WTC11 (cell line): ENCODE measurements around the gene SNRPD3. TPM values are rescaled to one million over a fixed set of nuclear protein-coding genes. Genes with fewer than 3 reads are reported as not detected.

ENCODE experiments used
- ATAC-seq: fragments of 200-7000 bp; cut with Tn5 transposase; 2 replicates; pipeline ENCODE4 v1.10.0; 2021; ENCODE audit warnings: mild to moderate bottlenecking, moderate library complexity
- CTCF ChIA-PET: fragments of 300-600 bp; sonication (Branson Sonifier 250); formaldehyde crosslinking; loops from one replicate; lab custom pipeline; 2021; ENCODE audit warnings: antibody characterized with exemption; lab: Charles Lee
- POLR2A ChIA-PET: fragments of 350-600 bp; sonication (Branson Sonifier 250); formaldehyde crosslinking; loops from one replicate; lab custom pipeline; 2021; ENCODE audit warnings: antibody characterized with exemption; lab: Charles Lee
- DNase-seq: peaks from one replicate; pipeline ENCODE4 v3.0.0; 2021; ENCODE audit warnings: low spot score
- H3K27ac Mint-ChIP-seq: 2 replicates; pipeline ENCODE4 v1.8.0; 2021; ENCODE audit warnings: mixed read lengths
- H3K27me3 Mint-ChIP-seq: 2 replicates; pipeline ENCODE4 v1.8.0; 2021; ENCODE audit warnings: low read depth, mild to moderate bottlenecking, moderate library complexity, mixed read lengths
- H3K36me3 Mint-ChIP-seq: 2 replicates; pipeline ENCODE4 v1.8.0; 2021; ENCODE audit warnings: mixed read lengths
- H3K4me1 Mint-ChIP-seq: 2 replicates; pipeline ENCODE4 v1.8.0; 2022; ENCODE audit warnings: mixed read lengths
- H3K4me3 Mint-ChIP-seq: 2 replicates; pipeline ENCODE4 v1.8.0; 2021; ENCODE audit warnings: mild to moderate bottlenecking, moderate library complexity, mixed read lengths
- H3K9me3 Mint-ChIP-seq: 2 replicates; pipeline ENCODE4 v1.8.0; 2021; ENCODE audit warnings: mixed read lengths
- AFF4 ChIP-seq: sonication (generic); formaldehyde crosslinking; IDR thresholded peaks from 2 replicates; pipeline ENCODE4 v1.8.1; 2023; ENCODE audit warnings: mild to moderate bottlenecking, missing genetic modification reagents, borderline replicate concordance
- CREM ChIP-seq: sonication (generic); formaldehyde crosslinking; IDR thresholded peaks from 2 replicates; pipeline ENCODE4 v1.8.1; 2022; ENCODE audit warnings: mild to moderate bottlenecking, missing genetic modification reagents, moderate library complexity
- CTCF ChIP-seq: fragments of 200-600 bp; IDR thresholded peaks from 2 replicates; pipeline ENCODE4 v1.8.0; 2022; ENCODE audit warnings: antibody characterized with exemption
- FOXJ3 ChIP-seq: sonication (generic); formaldehyde crosslinking; IDR thresholded peaks from 2 replicates; pipeline ENCODE4 v1.9.0; 2021; ENCODE audit warnings: missing genetic modification reagents, mild to moderate bottlenecking, borderline replicate concordance
- HMGXB4 ChIP-seq: sonication (generic); formaldehyde crosslinking; IDR thresholded peaks from 2 replicates; pipeline ENCODE4 v1.8.1; 2023; ENCODE audit warnings: mild to moderate bottlenecking, moderate library complexity, missing genetic modification reagents
- JUN ChIP-seq: sonication (generic); formaldehyde crosslinking; IDR thresholded peaks from 2 replicates; pipeline ENCODE4 v1.8.0; 2023; ENCODE audit warnings: mild to moderate bottlenecking, missing genetic modification reagents
- MYBL2 ChIP-seq: sonication (generic); formaldehyde crosslinking; IDR thresholded peaks from 2 replicates; pipeline ENCODE4 v1.8.1; 2023; ENCODE audit warnings: mild to moderate bottlenecking, moderate library complexity, missing genetic modification reagents
- OVOL2 ChIP-seq: fragments of 250-450 bp; sonication (Bioruptor Pico); IDR thresholded peaks from 2 replicates; pipeline ENCODE4 v1.9.0; 2021; ENCODE audit warnings: mild to moderate bottlenecking, borderline replicate concordance
- PRDM15 ChIP-seq: sonication (generic); formaldehyde crosslinking; IDR thresholded peaks from 2 replicates; pipeline ENCODE4 v1.8.0; 2022; ENCODE audit warnings: missing genetic modification reagents
- SOX15 ChIP-seq: fragments of 250-450 bp; sonication (Bioruptor Pico); IDR thresholded peaks from 2 replicates; pipeline ENCODE4 v1.9.0; 2021; ENCODE audit warnings: mild to moderate bottlenecking
- STAT6 ChIP-seq: sonication (generic); formaldehyde crosslinking; conservative IDR thresholded peaks from 2 replicates; pipeline ENCODE4 v1.8.1; 2023; ENCODE audit warnings: mild to moderate bottlenecking, low read depth, missing genetic modification reagents, moderate library complexity
- ZNF138 ChIP-seq: sonication (generic); formaldehyde crosslinking; conservative IDR thresholded peaks from 2 replicates; pipeline ENCODE4 v1.8.1; 2022; ENCODE audit warnings: mild to moderate bottlenecking, moderate library complexity, missing genetic modification reagents
- ZNF263 ChIP-seq: sonication (generic); formaldehyde crosslinking; IDR thresholded peaks from 2 replicates; pipeline ENCODE4 v1.8.1; 2022; ENCODE audit warnings: low read depth, mild to moderate bottlenecking, moderate library complexity, missing genetic modification reagents
- ZNF396 ChIP-seq: fragments of 250-450 bp; sonication (Bioruptor Pico); IDR thresholded peaks from 2 replicates; pipeline ENCODE4 v1.8.0; 2021; ENCODE audit warnings: mild to moderate bottlenecking, moderate library complexity, borderline replicate concordance
- ZNF416 ChIP-seq: fragments of 250-450 bp; sonication (Bioruptor Pico); IDR thresholded peaks from 2 replicates; pipeline ENCODE4 v1.9.0; 2021; ENCODE audit warnings: mild to moderate bottlenecking, inconsistent platforms
- total RNA-seq: library from RNA; stranded (reverse); gene quantifications from 3 replicates; pipeline ENCODE4 v1.2.3, GENCODE V29; 2021

The SNRPD3 gene
- total RNA-seq, 1 experiment from 2014 or later = 198 TPM

GRCh38 chr22:24525416-24526037, 30.3 kb upstream of the SNRPD3 start:
- CTCF ChIA-PET = interaction anchor here (0.6 to 11.4 kb wide), 8 partner anchors 18 to 247 kb away, joined by 3 to 243 read pairs (median 4); partner anchors contain the start of gene ADORA2A

GRCh38 chr22:24526191-24526590, 29.6 kb upstream of the SNRPD3 start:
- ATAC-seq (no peak), DNase-seq (no peak)
- POLR2A ChIA-PET = no interaction called here
- Mint-ChIP-seq H3K36me3 (no peaks in the 10 kb centered on the region), H3K4me3 (no peak overlapping the region), H3K4me1 (peaks cover 12% of the 10 kb centered on the region)
- no peak for TF ChIP-seq ZNF396 (CRISPR knock-in tag)
- TF ChIP-seq ZNF263 = no peak
- no peak for TF ChIP-seq HMGXB4
- TF ChIP-seq PRDM15 (CRISPR knock-in tag) = no peak
- TF ChIP-seq SOX15 (CRISPR knock-in tag) = no peak
- no peak for TF ChIP-seq ZNF138 (CRISPR knock-in tag)
- no peak for TF ChIP-seq MYBL2
- TF ChIP-seq CREM (CRISPR knock-in tag) = no peak
- TF ChIP-seq, all 79 proteins: peak for 0
- no peak overlapping the region for H3K27ac Mint-ChIP-seq
- CTCF ChIA-PET = interaction anchor here (0.6 to 11.4 kb wide), 8 partner anchors 18 to 246 kb away, joined by 3 to 243 read pairs (median 4); partner anchors contain the start of gene ADORA2A
- H3K9me3 Mint-ChIP-seq = no peaks in the 10 kb centered on the region
- no peaks in the 10 kb centered on the region; the same call in 1 of the 2 replicates for H3K27me3 Mint-ChIP-seq

More at GRCh38 chr22:24525416-24526037, 30.3 kb upstream of the SNRPD3 start:
- TF ChIP-seq CREM (CRISPR knock-in tag) = no peak
- peak; percentile 67; the same call in 1 of the 2 replicates for TF ChIP-seq CTCF
- no peak overlapping the region for H3K27ac Mint-ChIP-seq
- peak; percentile 84 for DNase-seq
- POLR2A ChIA-PET = no interaction called here
- peaks cover 12% of the 10 kb centered on the region for H3K4me1 Mint-ChIP-seq
- H3K9me3 Mint-ChIP-seq = no peaks in the 10 kb centered on the region
- no peak overlapping the region for H3K4me3 Mint-ChIP-seq
- H3K36me3 Mint-ChIP-seq = no peaks in the 10 kb centered on the region
- ATAC-seq = peak; percentile 80
- H3K27me3 Mint-ChIP-seq = no peaks in the 10 kb centered on the region; the same call in 1 of the 2 replicates

GRCh38 chr22:24529898-24530297, 25.9 kb upstream of the SNRPD3 start:
- Mint-ChIP-seq H3K4me1 (peaks cover 6% of the 10 kb centered on the region), H3K4me3 (no peak overlapping the region), H3K27me3 (no peaks in the 10 kb centered on the region; the same call in none of the 2 replicates), H3K9me3 (no peaks in the 10 kb centered on the region), H3K27ac (no peak overlapping the region), H3K36me3 (no peaks in the 10 kb centered on the region)
- ATAC-seq (no peak), DNase-seq (no peak)
- ChIA-PET CTCF (interaction anchor here (0.7 to 11.4 kb wide), 6 partner anchors 9 to 243 kb away, joined by 3 to 243 read pairs (median 4); partner anchors contain the start of gene ADORA2A), POLR2A (interaction anchor here (1.4 kb wide), 1 partner anchor 17 kb away, joined by 3 read pairs; no protein-coding TSS in a partner anchor)
- no peak for TF ChIP-seq OVOL2 (CRISPR knock-in tag)
- TF ChIP-seq AFF4 (CRISPR knock-in tag) = no peak
- no peak for TF ChIP-seq FOXJ3
- no peak for TF ChIP-seq JUN (CRISPR knock-in tag)
- TF ChIP-seq STAT6 = no peak
- no peak for TF ChIP-seq ZNF416 (CRISPR knock-in tag)
